Endothelial cell of umbilical vein (primary cell): ENCODE measurements around the gene FBXL17. TPM values are rescaled to one million over a fixed set of nuclear protein-coding genes. Genes with fewer than 3 reads are reported as not detected.

ENCODE experiments used
- BruUV-seq: library from RNA; stranded (reverse); fragments of 400-500 nt; replicated peaks from 2 replicates; lab custom pipeline; 2021; lab: Mats Ljungman, UMichigan
- CTCF ChIA-PET: fragments of 300-600, 350-600 bp; sonication (Branson Sonifier 250); formaldehyde crosslinking; loops from one replicate; lab custom pipeline; 2021; ENCODE audit warnings: antibody characterized with exemption, inconsistent platforms; lab: Charles Lee
- POLR2A ChIA-PET: fragments of 300-600, 350-600 bp; sonication (Branson Sonifier 250); formaldehyde crosslinking; loops from one replicate; lab custom pipeline; 2021; ENCODE audit warnings: antibody characterized with exemption, inconsistent platforms; lab: Charles Lee
- DNase-seq: peaks from one replicate; pipeline ENCODE4 v3.0.0-alpha.2; 2011; ENCODE audit warnings: low read depth, low spot score
- FAIRE-seq: peaks from 2 replicates; lab custom pipeline; 2011; peaks lifted over from hg19 to GRCh38; lab: Jason Lieb, UNC
- H2AFZ ChIP-seq: 2 replicates; pipeline ENCODE4 v1.6.0; 2012; ENCODE audit warnings: low read depth, low read length, control low read depth, inconsistent platforms
- H3K27ac ChIP-seq: 2 replicates; pipeline ENCODE4 v1.5.1; 2011; ENCODE audit warnings: low read depth, mild to moderate bottlenecking, control low read depth, low read length, moderate library complexity; ENCODE audit not compliant: insufficient read depth
- H3K27me3 ChIP-seq, 2 experiments: 2 replicates each; pipeline versions ENCODE4 v1.6.0 to v1.6.1; 2011; ENCODE audit warnings: low read length in 2 of 2, mixed read lengths in 1 of 2; ENCODE audit not compliant: control insufficient read depth in 2 of 2, insufficient read depth in 2 of 2
- H3K36me3 ChIP-seq, 2 experiments: 2 replicates in 1 of 2; 3 replicates in 1 of 2; pipeline ENCODE4 v1.5.1; 2011; ENCODE audit warnings: low read length in 2 of 2, mild to moderate bottlenecking in 1 of 2, moderate library complexity in 1 of 2; ENCODE audit not compliant: control insufficient read depth in 2 of 2, insufficient read depth in 2 of 2; ENCODE audit errors: extremely low read depth in 1 of 2
- H3K4me1 ChIP-seq: 3 replicates; pipeline ENCODE4 v1.5.1; 2011; ENCODE audit warnings: mild to moderate bottlenecking, low read length; ENCODE audit not compliant: control insufficient read depth, insufficient read depth; ENCODE audit errors: extremely low read depth
- H3K4me2 ChIP-seq: 2 replicates; pipeline ENCODE4 v1.6.1; 2011; ENCODE audit warnings: low read length, control low read depth, mixed read lengths; ENCODE audit not compliant: insufficient read depth
- H3K4me3 ChIP-seq, 3 experiments: fragments of 200-600 bp in 1 of 3; sonication (generic), shearing (Covaris generic) in 1 of 3; replicated peaks in 1 of 3; 2 replicates each; pipeline ENCODE4 v1.5.1; 2011 to 2016; ENCODE audit warnings: control low read depth in 3 of 3, low read length in 3 of 3, mild to moderate bottlenecking in 2 of 3, inconsistent platforms in 1 of 3, low read depth in 1 of 3, moderate library complexity in 1 of 3; ENCODE audit not compliant: insufficient read depth in 1 of 3
- H3K79me2 ChIP-seq: 2 replicates; pipeline ENCODE4 v1.6.0; 2012; ENCODE audit warnings: low read length, inconsistent platforms; ENCODE audit not compliant: control insufficient read depth, insufficient read depth
- H3K9ac ChIP-seq: replicated peaks from 2 replicates; pipeline ENCODE3; 2011; ENCODE audit warnings: low read length, control low read depth; ENCODE audit not compliant: insufficient read depth; ENCODE audit errors: extremely low read depth
- H3K9me1 ChIP-seq: replicated peaks from 3 replicates; pipeline ENCODE4 v1.6.0; 2011; ENCODE audit warnings: mild to moderate bottlenecking, low read length; ENCODE audit not compliant: control insufficient read depth, insufficient read depth; ENCODE audit errors: extremely low read depth
- H3K9me3 ChIP-seq: replicated peaks from 2 replicates; pipeline ENCODE4 v1.5.1; 2012; ENCODE audit warnings: low read length, inconsistent platforms; ENCODE audit not compliant: control insufficient read depth, insufficient read depth
- H4K20me1 ChIP-seq: replicated peaks from 2 replicates; pipeline ENCODE3; 2011; ENCODE audit warnings: mild to moderate bottlenecking, low read length; ENCODE audit not compliant: control insufficient read depth, insufficient read depth; ENCODE audit errors: extremely low read depth
- CTCF ChIP-seq, 2 donors: IDR thresholded peaks; 1 replicate in 1 of 2; 2 replicates in 1 of 2; pipeline ENCODE4 v1.5.1; 2011; ENCODE audit warnings: low read length in 2 of 2, mild to moderate bottlenecking in 2 of 2, moderate library complexity in 2 of 2, control low read depth in 1 of 2, inconsistent platforms in 1 of 2, low read depth in 1 of 2; ENCODE audit not compliant: insufficient read depth in 1 of 2; ENCODE audit errors: extremely low read depth in 1 of 2
- GATA2 ChIP-seq: IDR thresholded peaks from 2 replicates; pipeline ENCODE4 v1.7.0; 2011; ENCODE audit warnings: low read depth, mild to moderate bottlenecking, moderate library complexity, mixed read lengths, low read length; ENCODE audit not compliant: insufficient read length, insufficient read depth
- JUN ChIP-seq: IDR thresholded peaks from 2 replicates; pipeline ENCODE4 v1.6.1; 2011; ENCODE audit warnings: borderline replicate concordance, low read depth; ENCODE audit not compliant: insufficient read length, insufficient read depth
- MAX ChIP-seq: IDR thresholded peaks from 2 replicates; pipeline ENCODE4 v1.6.1; 2011; ENCODE audit not compliant: insufficient read depth, insufficient read length
- POLR2AphosphoS5 ChIP-seq: IDR thresholded peaks from 2 replicates; pipeline ENCODE4 v1.6.1; 2012; ENCODE audit warnings: low read depth, mild to moderate bottlenecking, control low read depth, low read length, moderate library complexity; ENCODE audit not compliant: insufficient read depth
- dilution Hi-C: fragments of 300-500 bp; cut with MboI; formaldehyde crosslinking; loops from one replicate; pipeline ENCODE4 v1.15.0; 2019; ENCODE audit warnings: low sequenced_read_pairs; ENCODE audit not compliant: extremely low pct_ligation_motif_present
- intact Hi-C: fragments of 100-400 bp; cut with micrococcal nuclease; formaldehyde crosslinking; loops from one replicate; pipeline ENCODE4 v1.10.0; 2022
- polyA plus RNA-seq, 4 experiments: library from polyadenylated mRNA; depleted of rRNA in 3 of 4; stranded (reverse) in 3 of 4; unstranded in 1 of 4; fragments of >200 nt; gene quantifications; 2 replicates each; pipeline versions ENCODE4 v1.2.1 to v1.2.3, GENCODE V29; 2011 to 2012; ENCODE audit warnings: missing spikeins in 1 of 4
- total RNA-seq: library from RNA; stranded (reverse); gene quantifications from 2 replicates; pipeline ENCODE4 v1.2.3, GENCODE V29; 2021

Gene FBXL17
- total and polyA plus RNA-seq, 2 donors (not counting 3 experiments of a cell fraction or from before 2014, with no cell fraction given): 2.7 to 8.8 TPM

- no peak overlapping the region for H3K4me2 ChIP-seq
- DNase-seq (no peak), FAIRE-seq (no peak)
- H3K36me3 ChIP-seq: no peaks in the 10 kb centered on the region
- H3K4me1 ChIP-seq: peaks cover 7% of the 10 kb centered on the region
- intact Hi-C loops (no loop called here), dilution Hi-C loops (no loop called here)
- H4K20me1 ChIP-seq: no peaks in the 10 kb centered on the region
- H3K9me1 ChIP-seq: no peaks in the 10 kb centered on the region
- ChIA-PET CTCF (no interaction called here), POLR2A (no interaction called here)
- H3K79me2 ChIP-seq: no peaks in the 10 kb centered on the region
- H2AFZ ChIP-seq: no peak overlapping the region
- no peak overlapping the region for H3K4me3 ChIP-seq
- no peaks in the 10 kb centered on the region for H3K9me3 ChIP-seq
- H3K9ac ChIP-seq: no peak overlapping the region
- TF ChIP-seq CTCF (IDR thresholded peaks at IDR 0.05; ENCODE audit: extremely low read depth in 1 of 2, insufficient read depth in 1 of 2, low read depth in 1 of 2, low read length in 2 of 2) (no peak), GATA2 (no peak)
- no peak overlapping the region for H3K27ac ChIP-seq
- no peaks in the 10 kb centered on the region for H3K27me3 ChIP-seq
- BruUV-seq: no TSS peak
These were observed 412.1 kb downstream of the FBXL17 start for GRCh38 chr5:107969847-107970246.

- ChIA-PET CTCF (no interaction called here), POLR2A (no interaction called here)
- Histone ChIP-seq H3K4me1 (peaks cover 7% of the 10 kb centered on the region), H3K4me2 (no peak overlapping the region), H3K4me3 (no peak overlapping the region), H3K9ac (no peak overlapping the region), H4K20me1 (no peaks in the 10 kb centered on the region), H3K27ac (no peak overlapping the region), H3K36me3 (no peaks in the 10 kb centered on the region), H3K9me1 (no peaks in the 10 kb centered on the region), H2AFZ (peak overlapping the region; percentile 3), H3K79me2 (no peaks in the 10 kb centered on the region), H3K27me3 (no peaks in the 10 kb centered on the region), H3K9me3 (no peaks in the 10 kb centered on the region)
- DNase-seq (peak; percentile 72), FAIRE-seq (no peak)
- TF ChIP-seq CTCF (IDR thresholded peaks at IDR 0.05; ENCODE audit: extremely low read depth in 1 of 2, insufficient read depth in 1 of 2, low read depth in 1 of 2, low read length in 2 of 2) (no peak), POLR2AphosphoS5 (no peak), GATA2 (no peak), MAX (no peak), JUN (peak; percentile 15)
- BruUV-seq: no TSS peak
- intact Hi-C loops: no loop called here
- dilution Hi-C loops: no loop called here
These were observed 412.9 kb downstream of the FBXL17 start for GRCh38 chr5:107968998-107969397.
